ENCODE measurements around the gene PWWP2B. TPM values are rescaled to one million over a fixed set of nuclear protein-coding genes. Genes with fewer than 3 reads are reported as not detected.

PWWP2B gene
- total RNA-seq, 1 donor from 2014 or later: 49.4 TPM

- Mint-ChIP-seq H3K9me3 (ENCODE audit: unreplicated experiment) (peaks cover 3% of the 10 kb centered on the region), H3K27ac (ENCODE audit: unreplicated experiment) (no peak overlapping the region), H3K4me1 (ENCODE audit: low read depth, unreplicated experiment) (no peaks in the 10 kb centered on the region), H3K4me3 (ENCODE audit: unreplicated experiment) (no peak overlapping the region), H3K27me3 (ENCODE audit: unreplicated experiment) (peaks cover 5% of the 10 kb centered on the region), H3K36me3 (ENCODE audit: unreplicated experiment) (no peaks in the 10 kb centered on the region)
- peak; percentile 11 for DNase-seq
- TF ChIP-seq CTCF (IDR thresholded peaks at IDR 0.05; ENCODE audit: partially characterized antibody, unreplicated experiment): no peak
These were observed 59.2 kb downstream of the PWWP2B start for GRCh38 chr10:132455986-132456847.

GRCh38 chr10:132456881-132457280 lies 59.9 kb downstream of the PWWP2B start:
- Mint-ChIP-seq H3K9me3 (ENCODE audit: unreplicated experiment) (peaks cover 3% of the 10 kb centered on the region), H3K4me1 (ENCODE audit: low read depth, unreplicated experiment) (no peaks in the 10 kb centered on the region), H3K27me3 (ENCODE audit: unreplicated experiment) (peaks cover 5% of the 10 kb centered on the region), H3K27ac (ENCODE audit: unreplicated experiment) (no peak overlapping the region), H3K4me3 (ENCODE audit: unreplicated experiment) (no peak overlapping the region), H3K36me3 (ENCODE audit: unreplicated experiment) (no peaks in the 10 kb centered on the region)
- DNase-seq: peak; percentile 6
- TF ChIP-seq CTCF (IDR thresholded peaks at IDR 0.05; ENCODE audit: partially characterized antibody, unreplicated experiment): no peak

- Mint-ChIP-seq H3K27ac (ENCODE audit: unreplicated experiment) (no peak overlapping the region), H3K36me3 (ENCODE audit: unreplicated experiment) (no peaks in the 10 kb centered on the region), H3K27me3 (ENCODE audit: unreplicated experiment) (peaks cover 5% of the 10 kb centered on the region), H3K4me1 (ENCODE audit: low read depth, unreplicated experiment) (no peaks in the 10 kb centered on the region), H3K9me3 (ENCODE audit: unreplicated experiment) (peaks cover 3% of the 10 kb centered on the region), H3K4me3 (ENCODE audit: unreplicated experiment) (no peak overlapping the region)
- TF ChIP-seq CTCF (IDR thresholded peaks at IDR 0.05; ENCODE audit: partially characterized antibody, unreplicated experiment): no peak
- peak; percentile 18 for DNase-seq
These were observed 60.5 kb downstream of the PWWP2B start for GRCh38 chr10:132457328-132458070.

GRCh38 chr10:132458071-132458585 lies 61.1 kb downstream of the PWWP2B start:
- Mint-ChIP-seq H3K9me3 (ENCODE audit: unreplicated experiment) (peaks cover 3% of the 10 kb centered on the region), H3K27ac (ENCODE audit: unreplicated experiment) (no peak overlapping the region), H3K4me1 (ENCODE audit: low read depth, unreplicated experiment) (no peaks in the 10 kb centered on the region), H3K27me3 (ENCODE audit: unreplicated experiment) (peaks cover 5% of the 10 kb centered on the region), H3K36me3 (ENCODE audit: unreplicated experiment) (no peaks in the 10 kb centered on the region), H3K4me3 (ENCODE audit: unreplicated experiment) (no peak overlapping the region)
- DNase-seq: peak; percentile 12
- no peak for TF ChIP-seq CTCF (IDR thresholded peaks at IDR 0.05; ENCODE audit: partially characterized antibody, unreplicated experiment)

Measured in glutamatergic neuron (in vitro differentiated cells).